H9 (cell line): ENCODE measurements around the gene BRD8. TPM values are rescaled to one million over a fixed set of nuclear protein-coding genes. Genes with fewer than 3 reads are reported as not detected.

Source experiments
- DNase-seq: peaks from one replicate; pipeline ENCODE4 v3.0.0-alpha.2; 2017
- H2AFZ ChIP-seq: one replicate; pipeline ENCODE4 v1.6.1; 2013; ENCODE audit warnings: mild to moderate bottlenecking, low read length, control low read depth, moderate library complexity
- H2AK5ac ChIP-seq: 2 replicates; pipeline ENCODE4 v1.6.1; 2013; ENCODE audit warnings: low read length, control low read depth, mixed read lengths; ENCODE audit not compliant: insufficient read length
- H2BK120ac ChIP-seq: one replicate; pipeline ENCODE4 v1.6.1; 2013; ENCODE audit warnings: low read depth, mild to moderate bottlenecking, low read length, control low read depth, inconsistent platforms; ENCODE audit not compliant: poor library complexity, severe bottlenecking
- H2BK12ac ChIP-seq: 2 replicates; pipeline ENCODE4 v1.6.1; 2013; ENCODE audit warnings: low read length, control low read depth, mixed read lengths, low read depth; ENCODE audit not compliant: insufficient read length
- H2BK15ac ChIP-seq: 2 replicates; pipeline ENCODE4 v1.6.1; 2013; ENCODE audit warnings: low read depth, low read length, control low read depth
- H2BK20ac ChIP-seq: one replicate; pipeline ENCODE4 v1.6.1; 2013; ENCODE audit warnings: low read depth, mild to moderate bottlenecking, low read length, control low read depth, inconsistent platforms; ENCODE audit not compliant: poor library complexity, severe bottlenecking
- H2BK5ac ChIP-seq: 2 replicates; pipeline ENCODE4 v1.6.1; 2013; ENCODE audit warnings: low read length, control low read depth, mixed read lengths; ENCODE audit not compliant: insufficient read length
- H3K14ac ChIP-seq: 2 replicates; pipeline ENCODE4 v1.6.1; 2013; ENCODE audit warnings: low read length, control low read depth; ENCODE audit not compliant: insufficient read depth
- H3K18ac ChIP-seq: 2 replicates; pipeline ENCODE4 v1.6.1; 2013; ENCODE audit warnings: low read depth, mild to moderate bottlenecking, mixed read lengths, low read length, control low read depth; ENCODE audit not compliant: insufficient read length
- H3K23ac ChIP-seq: 2 replicates; pipeline ENCODE4 v1.6.1; 2013; ENCODE audit warnings: low read length, control low read depth, mixed read lengths, low read depth; ENCODE audit not compliant: insufficient read length
- H3K23me2 ChIP-seq: 2 replicates; pipeline ENCODE4 v1.6.1; 2013; ENCODE audit warnings: low read depth, mild to moderate bottlenecking, mixed read lengths, low read length, control low read depth; ENCODE audit not compliant: insufficient read length, poor library complexity, severe bottlenecking
- H3K27ac ChIP-seq: 2 replicates; pipeline ENCODE4 v1.5.1; 2013; ENCODE audit warnings: low read length, control low read depth, mixed read lengths, low read depth; ENCODE audit not compliant: insufficient read length
- H3K27me3 ChIP-seq: 2 replicates; pipeline ENCODE4 v1.6.1; 2013; ENCODE audit warnings: low read length, control low read depth, inconsistent platforms; ENCODE audit not compliant: insufficient read depth
- H3K4ac ChIP-seq: 2 replicates; pipeline ENCODE4 v1.6.1; 2013; ENCODE audit warnings: low read depth, mild to moderate bottlenecking, control low read depth, inconsistent platforms, low read length, moderate library complexity
- H3K4me1 ChIP-seq: 2 replicates; pipeline ENCODE4 v1.6.1; 2013; ENCODE audit warnings: low read length, control low read depth, inconsistent platforms; ENCODE audit not compliant: insufficient read depth
- H3K4me2 ChIP-seq: 2 replicates; pipeline ENCODE4 v1.6.1; 2013; ENCODE audit warnings: low read length, control low read depth, mixed read lengths; ENCODE audit not compliant: insufficient read length, insufficient read depth
- H3K56ac ChIP-seq: 2 replicates; pipeline ENCODE4 v1.6.1; 2013; ENCODE audit warnings: low read depth, mild to moderate bottlenecking, mixed read lengths, low read length, control low read depth; ENCODE audit not compliant: insufficient read length
- H3K79me1 ChIP-seq: 2 replicates; pipeline ENCODE4 v1.6.1; 2013; ENCODE audit warnings: low read depth, mild to moderate bottlenecking, moderate library complexity, low read length, control low read depth, inconsistent platforms; ENCODE audit not compliant: insufficient read depth, poor library complexity, severe bottlenecking
- H3K79me2 ChIP-seq: 2 replicates; pipeline ENCODE4 v1.6.1; 2013; ENCODE audit warnings: low read length, control low read depth, inconsistent platforms; ENCODE audit not compliant: insufficient read depth
- H3K9ac ChIP-seq: 2 replicates; pipeline ENCODE4 v1.6.1; 2013; ENCODE audit warnings: low read length, control low read depth, mixed read lengths; ENCODE audit not compliant: insufficient read length; ENCODE audit errors: extremely low read depth
- H3K9me3 ChIP-seq: one replicate; pipeline ENCODE4 v1.6.1; 2013; ENCODE audit warnings: low read depth, low read length, inconsistent platforms; ENCODE audit not compliant: control insufficient read depth
- H3T11ph ChIP-seq: one replicate; pipeline ENCODE4 v1.6.1; 2013; ENCODE audit warnings: mild to moderate bottlenecking, low read length, control low read depth, inconsistent platforms
- H4K20me1 ChIP-seq: one replicate; pipeline ENCODE4 v1.6.1; 2013; ENCODE audit not compliant: control insufficient read depth, insufficient read length, insufficient read depth
- H4K5ac ChIP-seq: 2 replicates; pipeline ENCODE4 v1.6.1; 2013; ENCODE audit warnings: low read depth, mild to moderate bottlenecking, mixed read lengths, low read length, control low read depth; ENCODE audit not compliant: insufficient read length
- H4K8ac ChIP-seq: replicated peaks from 2 replicates; pipeline ENCODE4 v1.6.1; 2013; ENCODE audit warnings: low read length, control low read depth, mixed read lengths, low read depth; ENCODE audit not compliant: insufficient read length
- H4K91ac ChIP-seq: 2 replicates; pipeline ENCODE4 v1.6.1; 2013; ENCODE audit warnings: low read depth, mild to moderate bottlenecking, moderate library complexity, mixed read lengths, low read length, control low read depth; ENCODE audit not compliant: insufficient read length
- H3K27ac Mint-ChIP-seq, 3 experiments: 2 replicates in 2 of 3; 3 replicates in 1 of 3; pipeline ENCODE4 v1.8.0; 2020 to 2021; ENCODE audit warnings: mixed read lengths in 3 of 3, mild to moderate bottlenecking in 1 of 3, moderate library complexity in 1 of 3
- H3K27me3 Mint-ChIP-seq: 2 replicates; pipeline ENCODE4 v1.8.0; 2021; ENCODE audit warnings: low read depth, mild to moderate bottlenecking, moderate library complexity, mixed read lengths
- H3K36me3 Mint-ChIP-seq, 3 experiments: 2 replicates in 2 of 3; 3 replicates in 1 of 3; pipeline ENCODE4 v1.8.0; 2020 to 2021; ENCODE audit warnings: low read depth in 3 of 3, mixed read lengths in 3 of 3; ENCODE audit not compliant: insufficient read depth in 1 of 3
- H3K4me1 Mint-ChIP-seq, 2 experiments: 2 replicates each; pipeline ENCODE4 v1.8.0; 2020; ENCODE audit warnings: mixed read lengths in 2 of 2
- H3K4me3 Mint-ChIP-seq, 2 experiments: 2 replicates in 1 of 2; 3 replicates in 1 of 2; pipeline ENCODE4 v1.8.0; 2020 to 2021; ENCODE audit warnings: mild to moderate bottlenecking in 2 of 2, mixed read lengths in 2 of 2, moderate library complexity in 1 of 2
- H3K9me3 Mint-ChIP-seq, 2 experiments: 2 replicates in 1 of 2; 3 replicates in 1 of 2; pipeline ENCODE4 v1.8.0; 2020; ENCODE audit warnings: mild to moderate bottlenecking in 2 of 2, mixed read lengths in 2 of 2, moderate library complexity in 1 of 2
- CTCF ChIP-seq: fragments of 200-600 bp; sonication (generic); conservative IDR thresholded peaks from 3 replicates; pipeline ENCODE4 v1.8.0; 2021; ENCODE audit warnings: antibody characterized with exemption, mild to moderate bottlenecking
- WGBS: extraction: QIAGEN DNeasy Blood & Tissue Kit; methylation state at CpG from one replicate; pipeline ENCODE4 v1.1.7; 2013; ENCODE audit warnings: missing lambda C conversion rate, low lambda C conversion rate, mixed read lengths; ENCODE audit not compliant: insufficient read length; ENCODE audit errors: extremely low coverage; 5-methylcytosine and 5-hydroxymethylcytosine counted together
- total RNA-seq: library from RNA; stranded (reverse); gene quantifications from 2 replicates; pipeline ENCODE4 v1.2.1, GENCODE V29; 2021

Gene BRD8
- total RNA-seq, 1 experiment from 2014 or later, result 67.9 TPM

- H3K4me3 Mint-ChIP-seq, result no peak overlapping the region
- no peak overlapping the region for H4K91ac ChIP-seq
- peaks cover 7 to 12% of the 10 kb centered on the region in 2 experiments for H3K9me3 Mint-ChIP-seq
- no peaks in the 10 kb centered on the region for H4K20me1 ChIP-seq
- H3K4ac ChIP-seq, result no peak overlapping the region
- H2BK20ac ChIP-seq, result no peak overlapping the region
- no peak overlapping the region for H3K14ac ChIP-seq
- H3K27me3 ChIP-seq, result no peaks in the 10 kb centered on the region
- no peak overlapping the region for H3T11ph ChIP-seq
- H3K23me2 ChIP-seq, result no peaks in the 10 kb centered on the region
- H3K27me3 Mint-ChIP-seq, result peaks cover 6% of the 10 kb centered on the region
- no peaks in the 10 kb centered on the region for H3K4me1 ChIP-seq
- H3K36me3 Mint-ChIP-seq, result peaks cover 0 to 2% (median 0%) of the 10 kb centered on the region in 3 experiments; a peak in 2 of 7 replicates
- no peak for DNase-seq
- H2BK15ac ChIP-seq, result no peak overlapping the region
- no peaks in the 10 kb centered on the region for H3K79me1 ChIP-seq
- no peak overlapping the region for H2BK120ac ChIP-seq
- no peak overlapping the region for H2AFZ ChIP-seq
- H2BK12ac ChIP-seq, result no peak overlapping the region
- no peak overlapping the region for H3K9ac ChIP-seq
- no peak overlapping the region for H4K5ac ChIP-seq
- H3K9me3 ChIP-seq, result no peaks in the 10 kb centered on the region
- no peak overlapping the region for H3K27ac ChIP-seq
- H3K56ac ChIP-seq, result no peak overlapping the region
- H3K79me2 ChIP-seq, result no peaks in the 10 kb centered on the region
- WGBS, result no CpG with 5 or more reads among the region's 6 CpGs
- H3K23ac ChIP-seq, result no peak overlapping the region
- TF ChIP-seq CTCF, result no peak
- peaks cover 3 to 4% of the 10 kb centered on the region in 2 experiments for H3K4me1 Mint-ChIP-seq
- H3K18ac ChIP-seq, result no peak overlapping the region
- no peak overlapping the region for H2AK5ac ChIP-seq
- H4K8ac ChIP-seq, result no peak overlapping the region
- H3K4me2 ChIP-seq, result no peak overlapping the region
- H3K27ac Mint-ChIP-seq, result no peak overlapping the region
- H2BK5ac ChIP-seq, result no peak overlapping the region
These were observed 46.3 kb upstream of the BRD8 start for GRCh38 chr5:138224712-138225111.
